Retinal pigment epithelial cell (primary cell): ENCODE measurements around the gene LMBR1.
"Not testable (repeated sequence)": the region's sequence is repeated elsewhere in the genome, so short reads cannot be mapped to it uniquely, and the experiment has no call there.

Experiments
- DNase-seq: peaks from one replicate; pipeline ENCODE4 v3.0.0-alpha.2; 2010; ENCODE audit warnings: low read depth
- H3K4me3 ChIP-seq: 2 replicates; pipeline ENCODE4 v1.5.1; 2011; ENCODE audit warnings: mild to moderate bottlenecking, low read length, control low read depth, moderate library complexity
- TF ChIP-seq, protein P1 (sequence below): conservative IDR thresholded peaks from 2 replicates; pipeline ENCODE4 v1.5.1; 2011; ENCODE audit warnings: low read depth, low read length, control low read depth, inconsistent platforms

LMBR1 gene

DNA sequence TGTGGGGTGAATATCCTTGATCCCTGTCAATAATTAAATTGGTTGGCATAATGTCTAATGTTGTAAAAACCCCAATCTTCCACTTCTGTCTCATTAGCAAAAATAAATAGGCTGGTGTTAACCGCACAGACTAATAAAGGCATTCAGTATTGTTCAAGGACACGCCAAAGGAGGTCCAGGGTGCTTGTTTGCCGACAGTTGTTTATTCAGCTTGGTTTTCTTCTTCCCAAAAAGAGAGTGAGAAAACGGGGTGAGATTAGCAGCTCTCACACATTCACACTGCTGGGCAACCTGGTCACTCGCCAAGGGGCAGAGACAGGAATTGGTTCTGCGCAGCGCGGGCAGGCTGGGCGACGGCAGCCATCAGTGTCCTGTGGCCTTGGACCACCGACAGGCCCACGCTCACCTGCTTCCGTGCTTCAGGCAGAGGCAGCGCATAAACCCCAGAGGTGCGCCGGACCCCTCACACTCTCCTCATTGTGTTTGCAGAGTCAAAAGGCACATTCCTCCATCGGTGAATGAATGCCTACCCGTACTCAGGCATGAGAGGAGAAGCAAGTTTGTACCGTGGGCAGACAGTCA, 26.2 kb upstream of the LMBR1 start:
- TF ChIP-seq, protein P1, sequence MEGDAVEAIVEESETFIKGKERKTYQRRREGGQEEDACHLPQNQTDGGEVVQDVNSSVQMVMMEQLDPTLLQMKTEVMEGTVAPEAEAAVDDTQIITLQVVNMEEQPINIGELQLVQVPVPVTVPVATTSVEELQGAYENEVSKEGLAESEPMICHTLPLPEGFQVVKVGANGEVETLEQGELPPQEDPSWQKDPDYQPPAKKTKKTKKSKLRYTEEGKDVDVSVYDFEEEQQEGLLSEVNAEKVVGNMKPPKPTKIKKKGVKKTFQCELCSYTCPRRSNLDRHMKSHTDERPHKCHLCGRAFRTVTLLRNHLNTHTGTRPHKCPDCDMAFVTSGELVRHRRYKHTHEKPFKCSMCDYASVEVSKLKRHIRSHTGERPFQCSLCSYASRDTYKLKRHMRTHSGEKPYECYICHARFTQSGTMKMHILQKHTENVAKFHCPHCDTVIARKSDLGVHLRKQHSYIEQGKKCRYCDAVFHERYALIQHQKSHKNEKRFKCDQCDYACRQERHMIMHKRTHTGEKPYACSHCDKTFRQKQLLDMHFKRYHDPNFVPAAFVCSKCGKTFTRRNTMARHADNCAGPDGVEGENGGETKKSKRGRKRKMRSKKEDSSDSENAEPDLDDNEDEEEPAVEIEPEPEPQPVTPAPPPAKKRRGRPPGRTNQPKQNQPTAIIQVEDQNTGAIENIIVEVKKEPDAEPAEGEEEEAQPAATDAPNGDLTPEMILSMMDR = no peak

GRCh38 chr7:156918635-156919034, 25.7 kb upstream of the LMBR1 start:
- no peak for DNase-seq
- TF ChIP-seq, protein P1 = no peak
- no peak overlapping the region for H3K4me3 ChIP-seq

More for the DNA sequence above, 26.2 kb upstream of the LMBR1 start:
- DNase-seq = no peak
- no peak overlapping the region for H3K4me3 ChIP-seq

- H3K4me3 ChIP-seq, DNase-seq: not testable (repeated sequence)
These were observed 16.7 kb upstream of the LMBR1 start for GRCh38 chr7:156909574-156910252.

DNA sequence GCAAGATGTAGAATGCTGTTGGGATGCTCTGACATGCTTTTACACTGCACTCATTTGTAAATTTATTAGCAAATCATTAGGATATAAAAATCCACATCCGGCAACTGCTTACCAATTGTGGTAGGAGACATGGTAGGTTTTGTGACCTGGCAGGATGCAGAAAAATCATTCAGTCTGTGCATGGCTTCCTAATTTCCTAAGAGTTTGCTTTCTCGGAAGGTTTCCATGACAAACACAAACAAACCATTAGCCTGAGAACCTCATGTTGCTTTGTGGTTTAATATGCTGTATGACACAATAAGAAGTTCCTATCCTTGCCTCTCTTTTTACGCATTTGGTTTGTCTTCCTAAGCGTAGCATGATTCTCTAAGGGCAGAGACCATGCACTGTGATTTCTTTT, 14.7 kb upstream of the LMBR1 start:
- DNase-seq = no peak
- TF ChIP-seq, protein P1 = no peak
- no peak overlapping the region for H3K4me3 ChIP-seq

DNA sequence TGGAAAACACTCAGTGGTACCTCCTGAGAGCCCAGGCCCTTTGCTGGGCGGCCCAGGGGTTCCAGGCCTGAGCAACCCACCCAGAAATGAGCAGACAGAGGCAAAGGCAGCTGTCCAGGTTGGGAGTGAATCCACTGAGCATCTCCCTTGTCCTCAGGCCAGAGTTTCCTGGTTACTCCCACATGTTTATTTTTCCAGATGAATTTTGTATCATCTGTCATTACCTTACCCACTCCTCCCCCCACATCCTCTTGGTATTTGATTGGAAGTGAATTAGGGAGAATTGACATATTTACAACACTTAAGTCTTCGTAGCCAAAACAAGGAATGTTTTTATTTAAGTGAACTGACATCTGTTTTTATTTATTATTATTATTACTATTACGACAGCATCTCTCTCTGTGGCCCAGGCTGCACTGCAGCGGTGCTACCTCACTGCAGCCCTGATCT, 13.2 kb upstream of the LMBR1 start:
- no peak for DNase-seq
- TF ChIP-seq, protein P1 = no peak
- H3K4me3 ChIP-seq = no peak overlapping the region

DNA sequence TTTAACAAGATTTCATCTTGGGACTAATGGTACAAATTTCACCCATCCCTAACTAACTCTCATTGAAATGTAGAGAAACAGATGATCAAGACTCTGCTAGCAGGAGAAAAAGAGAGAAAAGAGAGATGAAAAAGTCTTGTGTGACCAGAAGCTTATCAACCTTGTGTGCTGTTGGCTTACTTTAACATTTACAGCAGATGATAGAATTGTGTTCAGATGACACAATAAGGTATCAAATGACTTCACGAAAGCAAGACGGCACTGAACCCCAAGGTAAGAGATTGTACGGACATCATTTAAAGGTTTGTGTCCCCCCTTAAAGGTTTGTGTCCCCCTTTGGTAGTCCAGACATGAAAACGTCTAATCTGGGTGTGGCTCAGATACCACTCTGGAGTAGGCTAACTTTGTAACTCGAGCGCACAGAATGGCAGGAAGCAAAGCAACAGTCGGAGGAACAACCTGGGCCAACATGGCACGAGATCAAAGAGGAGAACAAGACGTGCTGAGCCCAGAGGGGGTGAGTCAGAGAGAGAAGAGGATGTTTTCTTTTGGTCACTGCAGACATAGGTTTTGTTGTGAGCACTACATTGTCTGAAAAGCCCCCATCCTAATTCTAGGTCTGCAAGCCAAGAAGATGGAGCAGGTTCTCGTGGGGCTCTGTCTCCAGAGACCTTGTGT, 10.4 kb upstream of the LMBR1 start:
- TF ChIP-seq, protein P1 = no peak
- DNase-seq = no peak
- no peak overlapping the region for H3K4me3 ChIP-seq

- H3K4me3 ChIP-seq = not testable (repeated sequence)
These were observed 7.1 kb upstream of the LMBR1 start for GRCh38 chr7:156900093-156900492.

GRCh38 chr7:156898938-156899337, 6.0 kb upstream of the LMBR1 start:
- DNase-seq = no peak
- TF ChIP-seq, protein P1 = no peak
- no peak overlapping the region for H3K4me3 ChIP-seq

More at GRCh38 chr7:156900093-156900492, 7.1 kb upstream of the LMBR1 start:
- not testable (repeated sequence) for DNase-seq
